OCI-LY1 (cell line): ENCODE data around the gene MTF2.
"Not testable (repeated sequence)": the region's sequence is repeated elsewhere in the genome, so short reads cannot be mapped to it uniquely, and the experiment has no call there.

Experiments
- H2AFZ ChIP-seq: fragments of 200-600 bp; sonication (generic), shearing (Covaris generic); 2 replicates; pipeline ENCODE4 v1.6.0; 2014; ENCODE audit warnings: antibody characterized with exemption, mild to moderate bottlenecking, low read length
- H3F3A ChIP-seq: fragments of 200-600 bp; sonication (generic), shearing (Covaris generic); 2 replicates; pipeline ENCODE4 v1.6.0; 2014; ENCODE audit warnings: mild to moderate bottlenecking, antibody characterized with exemption, low read length, moderate library complexity; ENCODE audit not compliant: insufficient read depth
- H3K27ac ChIP-seq: fragments of 200-600 bp; sonication (generic); 2 replicates; pipeline ENCODE4 v1.5.1; 2014; ENCODE audit warnings: low read length, mixed run types, mild to moderate bottlenecking, low read depth; ENCODE audit not compliant: poor library complexity, severe bottlenecking
- H3K27me3 ChIP-seq: fragments of 200-600 bp; sonication (generic); 2 replicates; pipeline ENCODE4 v1.6.0; 2014; ENCODE audit warnings: antibody characterized with exemption, mild to moderate bottlenecking, low read length, moderate library complexity; ENCODE audit not compliant: insufficient read depth
- H3K36me3 ChIP-seq: fragments of 200-600 bp; sonication (generic); 2 replicates; pipeline ENCODE4 v1.6.1; 2014; ENCODE audit warnings: mild to moderate bottlenecking, antibody characterized with exemption, low read length, moderate library complexity, mixed read lengths; ENCODE audit not compliant: insufficient read depth
- H3K4me1 ChIP-seq: fragments of 200-600 bp; sonication (generic); 2 replicates; pipeline ENCODE4 v1.5.1; 2014; ENCODE audit warnings: mild to moderate bottlenecking, low read length, moderate library complexity; ENCODE audit not compliant: insufficient read depth, severe bottlenecking
- H3K4me2 ChIP-seq: fragments of 200-600 bp; sonication (generic), shearing (Covaris generic); 2 replicates; pipeline ENCODE4 v1.6.1; 2014; ENCODE audit warnings: low read length
- H3K4me3 ChIP-seq: fragments of 200-600 bp; sonication (generic); 2 replicates; pipeline ENCODE4 v1.5.1; 2014; ENCODE audit warnings: low read length, low read depth, mild to moderate bottlenecking, mixed read lengths; ENCODE audit not compliant: poor library complexity, severe bottlenecking
- H3K79me2 ChIP-seq: fragments of 200-600 bp; shearing (Covaris generic); 2 replicates; pipeline ENCODE4 v1.6.1; 2016; ENCODE audit warnings: mixed run types, low read length, mixed read lengths; ENCODE audit not compliant: insufficient read depth
- H3K9ac ChIP-seq: fragments of 200-600 bp; sonication (generic), shearing (Covaris generic); 2 replicates; pipeline ENCODE4 v1.6.1; 2014; ENCODE audit warnings: mild to moderate bottlenecking, low read length, mixed read lengths
- H3K9me2 ChIP-seq: fragments of 200-600 bp; sonication (generic), shearing (Covaris generic); 2 replicates; pipeline ENCODE4 v1.6.1; 2014; ENCODE audit warnings: low read depth, mild to moderate bottlenecking, low read length, mixed read lengths
- H3K9me3 ChIP-seq: fragments of 200-600 bp; shearing (Covaris generic); 2 replicates; pipeline ENCODE4 v1.6.1; 2014; ENCODE audit warnings: low read length, mixed read lengths
- H4K20me1 ChIP-seq: fragments of 200-600 bp; sonication (generic), shearing (Covaris generic); 2 replicates; pipeline ENCODE4 v1.6.0; 2016; ENCODE audit warnings: mild to moderate bottlenecking, low read length; ENCODE audit not compliant: insufficient read depth
- CTCF ChIP-seq: fragments of 200-600 bp; sonication (generic), shearing (Covaris generic); IDR thresholded peaks from 2 replicates; pipeline ENCODE4 v1.5.1; 2017; ENCODE audit warnings: mild to moderate bottlenecking, antibody characterized with exemption, low read length, moderate library complexity, mixed read lengths
- EZH2 ChIP-seq: fragments of 200-600 bp; sonication (generic), shearing (Covaris generic); IDR thresholded peaks from 2 replicates; pipeline ENCODE4 v1.8.0; 2017; ENCODE audit warnings: borderline replicate concordance, mixed run types, mild to moderate bottlenecking, antibody characterized with exemption, low read length, moderate library complexity, mixed read lengths

Gene MTF2

GRCh38 chr1:93167006-93167405 is 87.9 kb downstream of the MTF2 start:
- Histone ChIP-seq H3K79me2 (peaks cover 91% of the 10 kb centered on the region), H3K4me1 (no peaks in the 10 kb centered on the region)

GRCh38 chr1:93170141-93170678 is 91.1 kb downstream of the MTF2 start:
- not testable (repeated sequence) for H3K27ac ChIP-seq, H3K27me3 ChIP-seq, H3K4me1 ChIP-seq, H3F3A ChIP-seq, H3K9me2 ChIP-seq, H3K4me3 ChIP-seq, H3K9ac ChIP-seq, H3K4me2 ChIP-seq, H2AFZ ChIP-seq, H4K20me1 ChIP-seq
- Histone ChIP-seq H3K79me2 (peaks cover 92% of the 10 kb centered on the region), H3K9me3 (peaks cover 16% of the 10 kb centered on the region; the same call in 1 of the 2 replicates), H3K36me3 (peaks cover 77% of the 10 kb centered on the region)

More at GRCh38 chr1:93167006-93167405, 87.9 kb downstream of the MTF2 start:
- no peak overlapping the region for H3K4me3 ChIP-seq
- TF ChIP-seq CTCF (no peak), EZH2 (no peak)
- H3K27ac ChIP-seq, result no peak overlapping the region
- H3K36me3 ChIP-seq, result peaks cover 69% of the 10 kb centered on the region
- H4K20me1 ChIP-seq, result no peaks in the 10 kb centered on the region
- no peaks in the 10 kb centered on the region for H3F3A ChIP-seq
- H3K9me3 ChIP-seq, result peaks cover 16% of the 10 kb centered on the region; the same call in 1 of the 2 replicates
- H3K27me3 ChIP-seq, result no peaks in the 10 kb centered on the region
- no peak overlapping the region for H2AFZ ChIP-seq
- H3K9me2 ChIP-seq, result no peaks in the 10 kb centered on the region
- H3K4me2 ChIP-seq, result no peak overlapping the region
- no peak overlapping the region for H3K9ac ChIP-seq

GRCh38 chr1:93171549-93172034 is 92.5 kb downstream of the MTF2 start:
- H3K79me2 ChIP-seq, result peaks cover 97% of the 10 kb centered on the region
- no peak for TF ChIP-seq EZH2
- TF ChIP-seq CTCF, result no peak
- no peak overlapping the region for H3K27ac ChIP-seq
- no peaks in the 10 kb centered on the region for H3F3A ChIP-seq
- H3K4me2 ChIP-seq, result no peak overlapping the region
- peaks cover 5% of the 10 kb centered on the region for H3K4me1 ChIP-seq
- H3K9me3 ChIP-seq, result peaks cover 16% of the 10 kb centered on the region; the same call in 1 of the 2 replicates
- peaks cover 80% of the 10 kb centered on the region for H3K36me3 ChIP-seq
- no peak overlapping the region for H2AFZ ChIP-seq
- no peak overlapping the region for H3K4me3 ChIP-seq
- H3K27me3 ChIP-seq, result no peaks in the 10 kb centered on the region
- no peaks in the 10 kb centered on the region for H3K9me2 ChIP-seq
- no peak overlapping the region for H3K9ac ChIP-seq
- H4K20me1 ChIP-seq, result no peaks in the 10 kb centered on the region

DNA sequence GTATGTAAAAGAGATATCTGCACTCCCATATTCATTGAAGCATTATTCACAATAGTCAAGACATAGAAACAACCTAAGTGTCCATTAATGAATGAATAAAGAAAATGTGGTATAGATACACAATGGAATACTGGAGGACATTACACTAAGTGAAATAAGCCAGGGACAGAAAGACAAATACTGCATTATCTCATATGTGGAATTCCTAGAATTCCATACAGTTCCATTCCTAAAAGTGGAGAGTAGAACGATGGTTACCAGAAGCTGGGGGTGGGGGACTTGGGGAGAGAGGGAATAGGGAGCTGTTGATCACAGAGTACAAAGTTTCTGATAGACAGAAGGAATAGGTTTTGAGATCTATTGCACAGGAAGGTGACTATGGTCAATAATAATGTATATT is 93.7 kb downstream of the MTF2 start:
- Histone ChIP-seq H3K36me3 (peaks cover 80% of the 10 kb centered on the region), H3K79me2 (peaks cover 97% of the 10 kb centered on the region), H3K27ac (no peak overlapping the region), H3K27me3 (no peaks in the 10 kb centered on the region), H3K4me2 (no peak overlapping the region), H3K4me1 (peaks cover 17% of the 10 kb centered on the region), H4K20me1 (no peaks in the 10 kb centered on the region), H3K4me3 (no peak overlapping the region), H3K9me3 (peaks cover 14% of the 10 kb centered on the region; the same call in 1 of the 2 replicates), H3F3A (no peaks in the 10 kb centered on the region), H3K9me2 (no peaks in the 10 kb centered on the region), H3K9ac (no peak overlapping the region), H2AFZ (no peak overlapping the region)
- no peak for TF ChIP-seq EZH2
- no peak for TF ChIP-seq CTCF

DNA sequence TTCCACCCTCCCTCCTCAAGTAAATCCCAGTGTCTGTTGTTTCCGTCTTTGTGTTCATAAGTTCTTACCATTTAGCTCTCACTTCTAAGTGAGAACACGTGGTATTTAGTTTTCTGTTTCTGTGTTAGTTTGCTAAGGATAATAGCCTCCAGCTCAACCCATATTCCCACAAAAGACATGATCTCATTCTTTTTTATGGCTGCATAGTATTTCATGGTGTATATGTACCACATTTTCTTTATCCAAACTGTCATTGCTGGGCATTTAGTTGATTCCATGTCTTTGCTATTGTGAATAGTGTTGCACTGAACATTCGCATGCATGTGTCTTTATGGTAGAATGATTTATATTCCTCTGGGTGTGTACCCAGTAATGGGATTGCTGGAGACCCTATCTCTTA is 95.6 kb downstream of the MTF2 start:
- H3K27ac ChIP-seq, H3K9ac ChIP-seq, H3K4me2 ChIP-seq, H3K27me3 ChIP-seq, H3K9me3 ChIP-seq, H4K20me1 ChIP-seq, H3K9me2 ChIP-seq, H3K4me3 ChIP-seq, H2AFZ ChIP-seq, H3F3A ChIP-seq: not testable (repeated sequence)
- peaks cover 98% of the 10 kb centered on the region for H3K79me2 ChIP-seq
- peaks cover 74% of the 10 kb centered on the region for H3K36me3 ChIP-seq
- peaks cover 26% of the 10 kb centered on the region for H3K4me1 ChIP-seq
